ENCODE measurements around the gene CDYL2. TPM values are rescaled to one million over a fixed set of nuclear protein-coding genes. Genes with fewer than 3 reads are reported as not detected.

Gene CDYL2
- total RNA-seq, 6 experiments from 2014 or later, result 15.4 to 22.5 (median 20.6) TPM

DNA sequence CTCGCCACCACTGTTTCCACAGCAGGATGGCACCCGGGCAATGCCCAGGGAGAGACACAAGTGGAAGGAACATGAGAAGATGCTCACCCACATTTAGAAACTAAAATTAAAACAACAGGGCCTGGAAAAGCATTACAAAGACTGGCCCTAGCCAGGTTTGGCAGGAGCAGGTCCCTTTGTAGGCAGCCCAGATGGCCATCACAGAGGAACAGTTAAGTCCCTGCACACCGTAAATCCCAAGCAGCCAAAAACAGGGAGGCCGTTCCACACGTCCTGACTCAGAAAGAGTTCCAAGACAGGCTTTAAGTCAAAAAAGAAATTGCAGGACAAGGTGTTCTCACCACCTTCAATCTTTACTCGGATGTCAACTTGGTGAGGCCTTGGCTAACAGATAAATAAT, 136.5 kb downstream of the CDYL2 start:
- Mint-ChIP-seq H3K9me3 (no peaks in the 10 kb centered on the region), H3K36me3 (ENCODE audit: low read depth) (no peaks in the 10 kb centered on the region; the same call in 1 of the 2 replicates), H3K4me3 (no peak overlapping the region), H3K4me1 (ENCODE audit: low read depth) (peaks cover 13% of the 10 kb centered on the region), H3K27ac (no peak overlapping the region), H3K27me3 (ENCODE audit: insufficient read depth) (no peaks in the 10 kb centered on the region; the same call in 1 of the 2 replicates)
- TF ChIP-seq, protein P1, sequence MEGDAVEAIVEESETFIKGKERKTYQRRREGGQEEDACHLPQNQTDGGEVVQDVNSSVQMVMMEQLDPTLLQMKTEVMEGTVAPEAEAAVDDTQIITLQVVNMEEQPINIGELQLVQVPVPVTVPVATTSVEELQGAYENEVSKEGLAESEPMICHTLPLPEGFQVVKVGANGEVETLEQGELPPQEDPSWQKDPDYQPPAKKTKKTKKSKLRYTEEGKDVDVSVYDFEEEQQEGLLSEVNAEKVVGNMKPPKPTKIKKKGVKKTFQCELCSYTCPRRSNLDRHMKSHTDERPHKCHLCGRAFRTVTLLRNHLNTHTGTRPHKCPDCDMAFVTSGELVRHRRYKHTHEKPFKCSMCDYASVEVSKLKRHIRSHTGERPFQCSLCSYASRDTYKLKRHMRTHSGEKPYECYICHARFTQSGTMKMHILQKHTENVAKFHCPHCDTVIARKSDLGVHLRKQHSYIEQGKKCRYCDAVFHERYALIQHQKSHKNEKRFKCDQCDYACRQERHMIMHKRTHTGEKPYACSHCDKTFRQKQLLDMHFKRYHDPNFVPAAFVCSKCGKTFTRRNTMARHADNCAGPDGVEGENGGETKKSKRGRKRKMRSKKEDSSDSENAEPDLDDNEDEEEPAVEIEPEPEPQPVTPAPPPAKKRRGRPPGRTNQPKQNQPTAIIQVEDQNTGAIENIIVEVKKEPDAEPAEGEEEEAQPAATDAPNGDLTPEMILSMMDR (IDR thresholded peaks at IDR 0.05), result no peak
- DNase-seq, result no peak

DNA sequence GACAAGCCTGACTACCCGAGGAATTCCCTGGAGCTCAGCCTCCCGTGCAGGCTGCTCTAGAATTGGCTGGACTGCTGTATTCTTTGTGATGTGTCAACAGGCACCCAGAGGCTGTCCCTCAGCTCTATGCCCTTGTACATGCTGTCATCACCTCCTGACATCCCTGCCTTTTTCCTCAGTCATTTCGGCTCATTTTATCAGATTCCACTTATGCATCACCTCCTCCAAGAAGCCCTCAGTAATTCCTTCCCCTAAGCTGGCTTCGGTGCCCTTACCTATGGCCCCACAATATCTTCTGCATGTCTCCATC, 137.2 kb downstream of the CDYL2 start:
- Mint-ChIP-seq H3K27me3 (ENCODE audit: insufficient read depth) (no peaks in the 10 kb centered on the region; the same call in 1 of the 2 replicates), H3K4me3 (no peak overlapping the region)
- DNase-seq, result no peak

DNA sequence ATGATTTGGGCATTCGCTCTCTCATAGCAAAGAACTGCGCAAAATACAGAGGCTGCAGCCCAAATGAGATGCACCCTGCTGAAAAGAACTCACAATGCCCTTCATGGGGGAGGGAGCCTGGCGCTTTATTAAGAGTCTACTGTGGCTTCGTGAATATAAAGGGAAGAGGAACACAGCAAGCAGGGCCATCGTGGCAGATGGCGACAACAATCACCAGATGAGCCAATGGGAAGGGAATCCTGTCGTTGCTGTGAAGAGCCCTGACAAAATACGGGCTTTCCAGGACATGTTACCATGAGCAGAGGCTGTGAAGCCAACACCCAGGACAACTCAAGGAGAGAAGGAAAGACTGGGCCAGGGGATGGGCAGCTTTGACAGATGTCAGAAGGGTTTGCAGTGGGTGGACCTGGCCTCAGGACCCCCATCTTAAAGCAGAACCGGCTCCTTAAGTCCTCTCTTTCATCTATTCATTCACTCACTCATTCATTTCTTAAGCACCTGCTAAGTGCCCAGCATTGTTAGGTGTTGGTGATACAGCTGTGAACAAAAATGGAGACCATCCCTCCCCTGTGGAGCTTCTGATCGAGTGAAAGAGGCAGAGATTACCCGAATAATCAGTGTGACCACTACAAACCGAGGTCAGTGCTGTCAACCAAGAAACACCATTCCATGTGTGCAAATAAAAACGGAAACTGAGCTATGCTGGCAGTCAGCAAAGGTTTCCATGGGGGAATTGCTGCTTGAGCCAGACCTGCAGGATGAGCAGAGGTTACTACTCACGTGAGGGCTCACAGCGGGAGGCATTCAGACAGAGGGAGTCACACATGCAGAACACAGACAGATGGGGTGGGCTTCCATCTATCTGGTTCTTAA, 137.8 kb downstream of the CDYL2 start:
- H3K27ac Mint-ChIP-seq, result no peak overlapping the region
- H3K27me3 Mint-ChIP-seq (ENCODE audit: insufficient read depth), result no peaks in the 10 kb centered on the region; the same call in 1 of the 2 replicates
- DNase-seq, result no peak
- H3K4me1 Mint-ChIP-seq (ENCODE audit: low read depth), result peaks cover 13% of the 10 kb centered on the region
- H3K4me3 Mint-ChIP-seq, result no peak overlapping the region
- no peaks in the 10 kb centered on the region for H3K9me3 Mint-ChIP-seq
- peaks cover 10% of the 10 kb centered on the region for H3K36me3 Mint-ChIP-seq (ENCODE audit: low read depth)
- TF ChIP-seq, protein P1 (IDR thresholded peaks at IDR 0.05), result no peak

More for the DNA sequence above, 137.2 kb downstream of the CDYL2 start:
- Mint-ChIP-seq H3K36me3 (ENCODE audit: low read depth) (peaks cover 4% of the 10 kb centered on the region), H3K4me1 (ENCODE audit: low read depth) (peaks cover 13% of the 10 kb centered on the region), H3K27ac (no peak overlapping the region), H3K9me3 (no peaks in the 10 kb centered on the region)
- TF ChIP-seq, protein P1 (IDR thresholded peaks at IDR 0.05), result no peak

DNA sequence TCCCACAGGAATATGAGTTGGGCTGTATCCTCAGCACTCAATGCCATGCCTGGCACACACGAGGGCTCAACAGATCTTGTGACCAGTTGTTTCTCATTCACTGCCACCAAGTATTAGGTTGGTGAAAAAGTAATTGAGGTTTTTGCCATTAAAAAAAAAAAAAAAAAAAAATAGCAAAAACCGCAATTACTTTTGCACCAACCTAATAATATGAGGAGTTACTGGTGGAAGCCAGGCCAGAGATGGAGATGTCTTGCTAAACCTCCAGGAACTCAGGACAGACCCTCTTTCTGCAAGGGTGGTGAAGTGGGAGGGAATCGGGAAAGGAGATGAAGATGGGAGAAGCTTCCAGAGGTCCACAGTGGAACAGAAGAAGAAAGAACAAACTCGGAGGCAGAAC, 139.0 kb downstream of the CDYL2 start:
- H3K36me3 Mint-ChIP-seq (ENCODE audit: low read depth), result peaks cover 21% of the 10 kb centered on the region
- H3K4me1 Mint-ChIP-seq (ENCODE audit: low read depth), result peaks cover 20% of the 10 kb centered on the region
- no peak overlapping the region for H3K27ac Mint-ChIP-seq
- peaks cover 2% of the 10 kb centered on the region for H3K9me3 Mint-ChIP-seq
- no peak for DNase-seq
- TF ChIP-seq, protein P1 (IDR thresholded peaks at IDR 0.05), result no peak
- H3K4me3 Mint-ChIP-seq, result no peak overlapping the region
- no peaks in the 10 kb centered on the region; the same call in 1 of the 2 replicates for H3K27me3 Mint-ChIP-seq (ENCODE audit: insufficient read depth)

DNA sequence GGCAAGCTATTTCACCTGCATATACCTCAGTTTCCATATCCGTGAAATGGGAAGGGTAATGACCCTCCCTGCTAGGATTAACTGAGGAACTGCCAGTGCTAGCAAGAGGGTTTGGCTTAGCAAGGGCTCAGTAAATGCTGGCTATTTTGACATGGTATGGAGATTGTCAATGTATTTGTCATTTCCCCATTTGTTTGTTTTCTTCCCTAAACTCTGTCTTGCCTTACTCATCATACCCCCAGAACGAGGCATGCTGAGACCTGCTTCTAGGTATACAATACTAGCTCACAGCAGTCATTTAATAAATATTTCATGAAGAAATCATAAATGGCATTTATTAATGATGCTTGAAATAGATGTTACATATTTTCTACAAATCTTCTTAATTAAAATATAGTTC, 139.6 kb downstream of the CDYL2 start:
- Mint-ChIP-seq H3K4me1 (ENCODE audit: low read depth) (peaks cover 24% of the 10 kb centered on the region), H3K9me3 (peaks cover 8% of the 10 kb centered on the region), H3K27me3 (ENCODE audit: insufficient read depth) (no peaks in the 10 kb centered on the region; the same call in 1 of the 2 replicates), H3K27ac (no peak overlapping the region), H3K4me3 (no peak overlapping the region), H3K36me3 (ENCODE audit: low read depth) (peaks cover 25% of the 10 kb centered on the region)
- DNase-seq, result no peak
- TF ChIP-seq, protein P1 (IDR thresholded peaks at IDR 0.05), result no peak

Measured in HFFc6 (cell line).